ENCODE results near the gene B3GNT8.

The B3GNT8 gene

DNA sequence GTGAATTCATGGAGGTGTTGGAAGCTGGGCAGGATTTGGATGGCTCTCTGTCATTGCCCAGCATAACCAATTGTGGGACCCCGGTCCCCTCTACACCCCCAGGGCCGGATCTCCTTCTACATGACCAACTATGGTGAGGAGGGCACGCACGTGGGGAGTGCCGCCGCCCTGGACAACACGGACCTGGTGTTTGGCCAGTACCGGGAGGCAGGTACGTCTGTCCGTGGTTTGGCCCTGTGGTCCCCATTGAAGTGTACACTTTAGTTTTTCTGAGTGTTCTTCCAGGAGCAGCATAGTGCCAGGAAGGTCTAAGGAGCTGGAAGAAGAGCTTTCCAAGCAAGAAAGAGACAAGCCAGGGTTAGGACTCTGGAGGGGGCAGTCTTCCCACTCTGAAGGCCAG lies 13.2 kb downstream of the B3GNT8 start:
- TF ChIP-seq, protein P1, sequence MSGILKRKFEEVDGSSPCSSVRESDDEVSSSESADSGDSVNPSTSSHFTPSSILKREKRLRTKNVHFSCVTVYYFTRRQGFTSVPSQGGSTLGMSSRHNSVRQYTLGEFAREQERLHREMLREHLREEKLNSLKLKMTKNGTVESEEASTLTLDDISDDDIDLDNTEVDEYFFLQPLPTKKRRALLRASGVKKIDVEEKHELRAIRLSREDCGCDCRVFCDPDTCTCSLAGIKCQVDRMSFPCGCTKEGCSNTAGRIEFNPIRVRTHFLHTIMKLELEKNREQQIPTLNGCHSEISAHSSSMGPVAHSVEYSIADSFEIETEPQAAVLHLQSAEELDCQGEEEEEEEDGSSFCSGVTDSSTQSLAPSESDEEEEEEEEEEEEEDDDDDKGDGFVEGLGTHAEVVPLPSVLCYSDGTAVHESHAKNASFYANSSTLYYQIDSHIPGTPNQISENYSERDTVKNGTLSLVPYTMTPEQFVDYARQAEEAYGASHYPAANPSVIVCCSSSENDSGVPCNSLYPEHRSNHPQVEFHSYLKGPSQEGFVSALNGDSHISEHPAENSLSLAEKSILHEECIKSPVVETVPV (CRISPR knock-in tag; IDR thresholded peaks at IDR 0.05), result no peak
- TF ChIP-seq RARB (CRISPR knock-in tag; IDR thresholded peaks at IDR 0.05), result no peak
- TF ChIP-seq, protein P2, sequence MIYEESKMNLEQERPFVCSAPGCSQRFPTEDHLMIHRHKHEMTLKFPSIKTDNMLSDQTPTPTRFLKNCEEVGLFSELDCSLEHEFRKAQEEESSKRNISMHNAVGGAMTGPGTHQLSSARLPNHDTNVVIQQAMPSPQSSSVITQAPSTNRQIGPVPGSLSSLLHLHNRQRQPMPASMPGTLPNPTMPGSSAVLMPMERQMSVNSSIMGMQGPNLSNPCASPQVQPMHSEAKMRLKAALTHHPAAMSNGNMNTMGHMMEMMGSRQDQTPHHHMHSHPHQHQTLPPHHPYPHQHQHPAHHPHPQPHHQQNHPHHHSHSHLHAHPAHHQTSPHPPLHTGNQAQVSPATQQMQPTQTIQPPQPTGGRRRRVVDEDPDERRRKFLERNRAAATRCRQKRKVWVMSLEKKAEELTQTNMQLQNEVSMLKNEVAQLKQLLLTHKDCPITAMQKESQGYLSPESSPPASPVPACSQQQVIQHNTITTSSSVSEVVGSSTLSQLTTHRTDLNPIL (CRISPR knock-in tag; IDR thresholded peaks at IDR 0.05; ENCODE audit: low read depth), result no peak
- TF ChIP-seq ZFP30 (CRISPR knock-in tag; IDR thresholded peaks at IDR 0.05), result no peak
- TF ChIP-seq ZC3H10 (CRISPR knock-in tag; IDR thresholded peaks at IDR 0.05), result no peak
- no peak for TF ChIP-seq TCF4 (CRISPR knock-in tag; IDR thresholded peaks at IDR 0.05; ENCODE audit: borderline replicate concordance)
- TF ChIP-seq TOX (CRISPR knock-in tag; IDR thresholded peaks at IDR 0.05; ENCODE audit: borderline replicate concordance), result no peak
- TF ChIP-seq OSR1 (CRISPR knock-in tag; IDR thresholded peaks at IDR 0.05), result no peak
- no peak for ATAC-seq

DNA sequence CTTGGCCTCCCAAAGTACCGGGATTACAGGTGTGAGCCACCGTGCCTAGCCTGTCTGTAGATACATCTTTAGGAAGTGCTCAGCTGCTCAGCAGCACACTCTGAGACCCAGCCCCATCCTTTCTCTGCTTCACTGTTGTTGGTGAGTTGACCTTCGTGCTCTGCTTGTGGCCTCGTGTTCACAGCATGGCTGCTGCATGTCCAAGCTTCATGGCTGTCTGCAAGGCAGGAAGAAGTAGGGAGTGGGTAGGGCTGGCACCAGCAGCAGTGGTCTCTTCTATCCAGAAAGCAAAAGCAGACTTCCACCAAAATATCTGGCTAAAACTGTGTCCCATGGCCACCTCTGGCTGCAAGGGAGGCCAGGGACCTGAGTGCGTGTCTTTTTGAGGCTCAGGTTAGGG lies 14.2 kb downstream of the B3GNT8 start:
- TF ChIP-seq ARNTL (CRISPR knock-in tag; IDR thresholded peaks at IDR 0.05; ENCODE audit: borderline replicate concordance, low read depth) (no peak), ZFP30 (CRISPR knock-in tag; IDR thresholded peaks at IDR 0.05) (no peak)
- ATAC-seq, result no peak

DNA sequence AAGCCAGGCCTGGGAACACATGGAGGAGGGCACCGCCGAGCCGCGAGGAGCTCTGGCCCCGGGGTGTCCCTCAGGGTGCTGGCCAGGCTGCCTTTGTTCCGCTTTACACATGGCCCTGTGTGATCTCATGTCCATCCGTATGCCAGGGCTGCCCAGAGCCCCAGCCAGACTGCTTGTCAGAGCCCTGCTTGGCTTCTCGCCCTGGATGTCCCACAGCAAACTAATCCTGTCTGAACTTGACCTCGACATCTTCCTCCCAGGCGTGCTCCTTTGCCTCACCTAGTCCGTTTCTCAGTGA lies 15.3 kb downstream of the B3GNT8 start:
- no peak for ATAC-seq
- TF ChIP-seq ZFP3 (CRISPR knock-in tag; IDR thresholded peaks at IDR 0.05), result 0 out of 2 replicates have a peak, but pooled peaks have one; percentile 59
- TF ChIP-seq, protein P3, sequence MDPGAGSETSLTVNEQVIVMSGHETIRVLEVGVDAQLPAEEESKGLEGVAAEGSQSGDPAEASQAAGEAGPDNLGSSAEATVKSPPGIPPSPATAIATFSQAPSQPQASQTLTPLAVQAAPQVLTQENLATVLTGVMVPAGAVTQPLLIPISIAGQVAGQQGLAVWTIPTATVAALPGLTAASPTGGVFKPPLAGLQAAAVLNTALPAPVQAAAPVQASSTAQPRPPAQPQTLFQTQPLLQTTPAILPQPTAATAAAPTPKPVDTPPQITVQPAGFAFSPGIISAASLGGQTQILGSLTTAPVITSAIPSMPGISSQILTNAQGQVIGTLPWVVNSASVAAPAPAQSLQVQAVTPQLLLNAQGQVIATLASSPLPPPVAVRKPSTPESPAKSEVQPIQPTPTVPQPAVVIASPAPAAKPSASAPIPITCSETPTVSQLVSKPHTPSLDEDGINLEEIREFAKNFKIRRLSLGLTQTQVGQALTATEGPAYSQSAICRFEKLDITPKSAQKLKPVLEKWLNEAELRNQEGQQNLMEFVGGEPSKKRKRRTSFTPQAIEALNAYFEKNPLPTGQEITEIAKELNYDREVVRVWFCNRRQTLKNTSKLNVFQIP (CRISPR knock-in tag; IDR thresholded peaks at IDR 0.05; ENCODE audit: borderline replicate concordance, low read depth), result no peak

DNA sequence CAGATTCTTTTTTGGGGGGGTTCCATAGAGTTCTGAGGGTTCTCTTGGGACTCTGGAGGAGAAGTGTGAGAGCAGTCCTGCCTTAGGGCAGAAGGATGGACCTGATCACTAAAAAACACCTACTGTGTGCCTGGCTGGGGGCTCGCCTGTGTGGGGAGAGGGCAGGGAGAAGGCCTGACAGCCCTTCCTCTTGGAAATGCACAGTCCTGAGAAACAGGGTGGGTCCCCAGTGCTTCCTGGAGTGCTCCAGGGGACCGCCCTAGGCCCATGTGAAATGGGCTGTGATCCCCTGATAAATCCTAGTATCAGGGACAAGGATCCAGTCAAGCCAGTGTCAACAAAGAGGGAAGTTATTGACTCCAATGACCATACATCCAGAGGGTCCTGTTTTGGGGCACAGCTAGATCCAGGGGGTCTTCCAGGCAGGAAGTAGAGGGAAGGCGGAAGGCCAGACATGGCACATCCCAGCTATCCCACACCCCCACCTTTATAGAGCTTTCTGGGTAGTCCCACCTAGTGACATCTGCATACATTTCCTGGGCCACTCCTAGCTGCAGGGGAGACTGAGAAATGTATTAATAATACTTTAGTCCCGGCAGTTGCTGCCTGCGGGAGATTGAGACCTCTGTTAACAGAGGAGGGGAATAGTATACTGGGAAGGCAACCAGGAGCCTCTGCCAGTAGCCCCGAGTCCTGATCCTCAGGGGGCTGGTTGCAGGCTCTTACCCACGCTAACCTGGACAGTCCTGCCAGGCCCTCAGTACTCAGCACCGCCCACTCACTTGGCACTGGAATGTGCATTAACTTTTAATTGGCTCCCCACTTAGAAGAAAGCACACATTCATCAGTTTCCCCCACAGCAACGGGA lies 15.8 kb downstream of the B3GNT8 start:
- no peak for ATAC-seq
- TF ChIP-seq ISL1 (CRISPR knock-in tag; IDR thresholded peaks at IDR 0.05) (0 out of 2 replicates have a peak, but pooled peaks have one; percentile 8), GLIS3 (CRISPR knock-in tag; IDR thresholded peaks at IDR 0.05) (no peak), ZNF70 (CRISPR knock-in tag; IDR thresholded peaks at IDR 0.05) (no peak)

DNA sequence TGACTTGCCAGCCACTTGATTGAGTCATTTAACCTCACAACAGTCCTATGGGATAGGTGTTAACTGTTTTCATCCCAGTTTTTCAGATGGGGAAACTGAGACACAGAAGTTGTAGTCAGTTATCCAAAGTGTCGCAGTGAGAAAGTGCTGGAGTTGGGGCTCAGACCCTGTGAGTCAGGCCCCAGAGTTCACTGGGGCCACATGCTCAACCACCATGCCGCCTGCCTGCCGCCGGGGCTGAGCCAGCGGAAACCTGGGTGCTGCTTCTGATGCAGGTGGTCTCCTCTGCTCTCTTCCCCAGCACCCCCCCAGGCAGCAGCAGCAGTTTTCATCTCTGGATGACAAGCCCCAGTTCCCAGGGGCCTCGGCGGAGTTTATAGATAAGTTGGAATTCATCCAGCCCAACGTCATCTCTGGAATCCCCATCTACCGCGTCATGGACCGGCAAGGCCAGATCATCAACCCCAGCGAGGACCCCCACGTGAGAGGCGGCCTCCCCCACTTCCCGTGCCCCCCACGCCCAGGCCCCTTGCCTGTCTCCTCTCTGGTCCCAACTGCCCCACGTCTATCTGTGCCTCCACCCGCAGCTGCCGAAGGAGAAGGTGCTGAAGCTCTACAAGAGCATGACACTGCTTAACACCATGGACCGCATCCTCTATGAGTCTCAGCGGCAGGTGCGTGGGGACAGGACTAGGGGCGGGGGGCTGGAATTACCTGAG lies 16.7 kb downstream of the B3GNT8 start:
- no peak for ATAC-seq
- no peak for TF ChIP-seq ZFP3 (CRISPR knock-in tag; IDR thresholded peaks at IDR 0.05)
- TF ChIP-seq, protein P2 (CRISPR knock-in tag; IDR thresholded peaks at IDR 0.05; ENCODE audit: low read depth), result no peak
- TF ChIP-seq TCF4 (CRISPR knock-in tag; IDR thresholded peaks at IDR 0.05; ENCODE audit: borderline replicate concordance), result no peak
- no peak for TF ChIP-seq ZC3H10 (CRISPR knock-in tag; IDR thresholded peaks at IDR 0.05)
- TF ChIP-seq TOX (CRISPR knock-in tag; IDR thresholded peaks at IDR 0.05; ENCODE audit: borderline replicate concordance), result no peak
- TF ChIP-seq ZFP30 (CRISPR knock-in tag; IDR thresholded peaks at IDR 0.05), result no peak
- TF ChIP-seq CSDC2 (CRISPR knock-in tag; IDR thresholded peaks at IDR 0.05), result no peak
- no peak for TF ChIP-seq GLIS3 (CRISPR knock-in tag; IDR thresholded peaks at IDR 0.05)
- TF ChIP-seq, protein P1 (CRISPR knock-in tag; IDR thresholded peaks at IDR 0.05), result no peak
- TF ChIP-seq RARB (CRISPR knock-in tag; IDR thresholded peaks at IDR 0.05), result no peak
- no peak for TF ChIP-seq ARNTL (CRISPR knock-in tag; IDR thresholded peaks at IDR 0.05; ENCODE audit: borderline replicate concordance, low read depth)
- TF ChIP-seq, protein P4, sequence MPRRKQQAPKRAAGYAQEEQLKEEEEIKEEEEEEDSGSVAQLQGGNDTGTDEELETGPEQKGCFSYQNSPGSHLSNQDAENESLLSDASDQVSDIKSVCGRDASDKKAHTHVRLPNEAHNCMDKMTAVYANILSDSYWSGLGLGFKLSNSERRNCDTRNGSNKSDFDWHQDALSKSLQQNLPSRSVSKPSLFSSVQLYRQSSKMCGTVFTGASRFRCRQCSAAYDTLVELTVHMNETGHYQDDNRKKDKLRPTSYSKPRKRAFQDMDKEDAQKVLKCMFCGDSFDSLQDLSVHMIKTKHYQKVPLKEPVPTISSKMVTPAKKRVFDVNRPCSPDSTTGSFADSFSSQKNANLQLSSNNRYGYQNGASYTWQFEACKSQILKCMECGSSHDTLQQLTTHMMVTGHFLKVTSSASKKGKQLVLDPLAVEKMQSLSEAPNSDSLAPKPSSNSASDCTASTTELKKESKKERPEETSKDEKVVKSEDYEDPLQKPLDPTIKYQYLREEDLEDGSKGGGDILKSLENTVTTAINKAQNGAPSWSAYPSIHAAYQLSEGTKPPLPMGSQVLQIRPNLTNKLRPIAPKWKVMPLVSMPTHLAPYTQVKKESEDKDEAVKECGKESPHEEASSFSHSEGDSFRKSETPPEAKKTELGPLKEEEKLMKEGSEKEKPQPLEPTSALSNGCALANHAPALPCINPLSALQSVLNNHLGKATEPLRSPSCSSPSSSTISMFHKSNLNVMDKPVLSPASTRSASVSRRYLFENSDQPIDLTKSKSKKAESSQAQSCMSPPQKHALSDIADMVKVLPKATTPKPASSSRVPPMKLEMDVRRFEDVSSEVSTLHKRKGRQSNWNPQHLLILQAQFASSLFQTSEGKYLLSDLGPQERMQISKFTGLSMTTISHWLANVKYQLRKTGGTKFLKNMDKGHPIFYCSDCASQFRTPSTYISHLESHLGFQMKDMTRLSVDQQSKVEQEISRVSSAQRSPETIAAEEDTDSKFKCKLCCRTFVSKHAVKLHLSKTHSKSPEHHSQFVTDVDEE (CRISPR knock-in tag; IDR thresholded peaks at IDR 0.05), result no peak
- no peak for TF ChIP-seq ZNF565 (CRISPR knock-in tag; conservative IDR thresholded peaks at IDR 0.05; ENCODE audit: low read depth)
- TF ChIP-seq, protein P5, sequence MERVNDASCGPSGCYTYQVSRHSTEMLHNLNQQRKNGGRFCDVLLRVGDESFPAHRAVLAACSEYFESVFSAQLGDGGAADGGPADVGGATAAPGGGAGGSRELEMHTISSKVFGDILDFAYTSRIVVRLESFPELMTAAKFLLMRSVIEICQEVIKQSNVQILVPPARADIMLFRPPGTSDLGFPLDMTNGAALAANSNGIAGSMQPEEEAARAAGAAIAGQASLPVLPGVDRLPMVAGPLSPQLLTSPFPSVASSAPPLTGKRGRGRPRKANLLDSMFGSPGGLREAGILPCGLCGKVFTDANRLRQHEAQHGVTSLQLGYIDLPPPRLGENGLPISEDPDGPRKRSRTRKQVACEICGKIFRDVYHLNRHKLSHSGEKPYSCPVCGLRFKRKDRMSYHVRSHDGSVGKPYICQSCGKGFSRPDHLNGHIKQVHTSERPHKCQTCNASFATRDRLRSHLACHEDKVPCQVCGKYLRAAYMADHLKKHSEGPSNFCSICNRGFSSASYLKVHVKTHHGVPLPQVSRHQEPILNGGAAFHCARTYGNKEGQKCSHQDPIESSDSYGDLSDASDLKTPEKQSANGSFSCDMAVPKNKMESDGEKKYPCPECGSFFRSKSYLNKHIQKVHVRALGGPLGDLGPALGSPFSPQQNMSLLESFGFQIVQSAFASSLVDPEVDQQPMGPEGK (CRISPR knock-in tag; IDR thresholded peaks at IDR 0.05; ENCODE audit: borderline replicate concordance), result no peak

Measured in SK-N-SH treated with all-trans-retinoic acid at 6 μM for 48 hours (cell line).